ENCODE data around the gene IER3. TPM values are rescaled to one million over a fixed set of nuclear protein-coding genes. Genes with fewer than 3 reads are reported as not detected.
A peak's percentile ranks its signal among the peaks of the same experiment; 100 is the strongest.

Gene IER3
- total and polyA plus RNA-seq, 9 donors, result 9.7 to 221 (median 20.6) TPM

- intact Hi-C loops (cut with DNase I), result loop anchor here (10.0 kb wide), 3 partner anchors 78 to 328 kb away; partner anchors contain the start of gene DDR1 (in 2 of the 4)
- Histone ChIP-seq H3K9me3 (no peaks in the 10 kb centered on the region), H3K36me3 (no peaks in the 10 kb centered on the region), H3K27me3 (no peaks in the 10 kb centered on the region), H3K4me1 (ENCODE audit: insufficient read depth) (peaks cover 10% of the 10 kb centered on the region), H3K27ac (no peak overlapping the region), H3K4me3 (no peak overlapping the region)
- DNase-seq, result no peak
- WGBS, 3 donors, result 7 to 28% (median 9%) methylated on average over 1 of the region's 1 CpG
- TF ChIP-seq POLR2A (IDR thresholded peaks at IDR 0.05), result no peak
- TF ChIP-seq, protein P1, sequence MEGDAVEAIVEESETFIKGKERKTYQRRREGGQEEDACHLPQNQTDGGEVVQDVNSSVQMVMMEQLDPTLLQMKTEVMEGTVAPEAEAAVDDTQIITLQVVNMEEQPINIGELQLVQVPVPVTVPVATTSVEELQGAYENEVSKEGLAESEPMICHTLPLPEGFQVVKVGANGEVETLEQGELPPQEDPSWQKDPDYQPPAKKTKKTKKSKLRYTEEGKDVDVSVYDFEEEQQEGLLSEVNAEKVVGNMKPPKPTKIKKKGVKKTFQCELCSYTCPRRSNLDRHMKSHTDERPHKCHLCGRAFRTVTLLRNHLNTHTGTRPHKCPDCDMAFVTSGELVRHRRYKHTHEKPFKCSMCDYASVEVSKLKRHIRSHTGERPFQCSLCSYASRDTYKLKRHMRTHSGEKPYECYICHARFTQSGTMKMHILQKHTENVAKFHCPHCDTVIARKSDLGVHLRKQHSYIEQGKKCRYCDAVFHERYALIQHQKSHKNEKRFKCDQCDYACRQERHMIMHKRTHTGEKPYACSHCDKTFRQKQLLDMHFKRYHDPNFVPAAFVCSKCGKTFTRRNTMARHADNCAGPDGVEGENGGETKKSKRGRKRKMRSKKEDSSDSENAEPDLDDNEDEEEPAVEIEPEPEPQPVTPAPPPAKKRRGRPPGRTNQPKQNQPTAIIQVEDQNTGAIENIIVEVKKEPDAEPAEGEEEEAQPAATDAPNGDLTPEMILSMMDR (IDR thresholded peaks at IDR 0.05), result no peak
Observed at GRCh38 chr6:30747300-30747687, 2.9 kb upstream of the IER3 start.

DNA sequence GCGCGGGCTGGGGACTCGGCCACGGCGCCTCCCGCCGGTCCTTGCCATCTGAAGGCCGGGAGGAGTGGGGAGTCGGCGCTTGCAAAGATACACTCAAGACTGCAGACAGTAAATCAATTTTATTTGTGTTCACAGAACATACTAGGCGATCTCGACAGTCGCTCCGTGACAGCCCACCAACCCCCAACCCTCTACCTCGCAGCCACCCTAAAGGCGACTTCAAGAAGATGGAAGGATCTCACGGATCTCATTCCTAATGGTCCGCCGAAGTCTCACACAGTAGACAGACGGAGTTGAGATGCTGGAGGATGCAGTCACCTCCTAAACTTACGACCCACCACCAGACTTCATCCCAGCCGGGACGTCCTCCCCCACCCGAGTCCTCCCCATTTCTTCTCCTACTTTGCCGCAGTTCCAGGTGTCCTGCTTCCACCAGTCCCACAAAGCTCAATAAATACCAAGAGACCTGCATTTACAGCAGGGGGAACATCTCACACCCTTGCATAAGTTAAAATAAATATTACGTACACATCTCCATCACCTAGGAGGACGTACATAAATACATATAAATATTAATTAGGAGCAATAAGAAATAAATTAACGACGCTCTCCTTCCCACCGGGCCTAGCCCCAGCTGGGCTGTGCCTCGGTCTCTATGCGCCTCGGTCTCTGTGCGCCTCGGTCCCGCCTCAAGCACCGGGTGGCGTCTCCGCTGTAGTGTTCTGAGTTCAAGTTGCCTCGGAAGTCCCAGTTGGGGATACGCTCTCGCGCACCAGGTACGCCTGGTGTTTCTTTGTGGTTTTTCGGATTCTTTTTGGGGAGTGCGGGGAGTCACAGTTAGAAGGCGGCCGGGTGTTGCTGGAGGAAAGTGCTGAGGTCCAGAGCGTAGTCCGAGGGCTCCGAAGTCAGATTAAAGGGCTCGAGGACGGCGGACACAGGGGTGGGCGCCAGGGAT is 971 bp downstream of the IER3 start:
- H3K36me3 ChIP-seq, result no peaks in the 10 kb centered on the region
- peak in 4 of 5 donors; percentile 37 to 50 (median 42) for DNase-seq
- H3K4me1 ChIP-seq (ENCODE audit: insufficient read depth), result peaks cover 9% of the 10 kb centered on the region
- 4 to 7% (median 6%) methylated on average over 54 to 55 of the region's 55 CpGs for WGBS, 3 donors
- H3K4me3 ChIP-seq, result peak overlapping the region; percentile 60
- TF ChIP-seq EP300 (IDR thresholded peaks at IDR 0.05), result no peak
- peak overlapping the region; percentile 72 to 89 for H3K27ac ChIP-seq
- intact Hi-C loops (cut with DNase I), result loop anchor here (5.0 to 10.0 kb wide), 7 partner anchors 34 to 331 kb away; partner anchors contain the start of gene DDR1 (in 3 of the 4)
- H3K9me3 ChIP-seq, result no peaks in the 10 kb centered on the region
- H3K27me3 ChIP-seq, result no peaks in the 10 kb centered on the region

- Histone ChIP-seq H3K9me3 (no peaks in the 10 kb centered on the region), H3K36me3 (no peaks in the 10 kb centered on the region), H3K27me3 (no peaks in the 10 kb centered on the region), H3K4me3 (peak within 1 kb of the TSS; percentile 60), H3K4me1 (ENCODE audit: insufficient read depth) (peaks cover 9% of the 10 kb centered on the region), H3K27ac (peak within 1 kb of the TSS; percentile 72 to 89)
- TF ChIP-seq EP300 (IDR thresholded peaks at IDR 0.05), result no peak
- peak; percentile 55 for TF ChIP-seq POLR2A (IDR thresholded peaks at IDR 0.05)
- WGBS, 3 donors, result 0 to 1% (median 0%) methylated on average over 30 to 66 of the region's 66 CpGs
- intact Hi-C loops (cut with DNase I), result loop anchor here (5.0 to 10.0 kb wide), 7 partner anchors 35 to 332 kb away; partner anchors contain the start of gene DDR1 (in 3 of the 4)
- DNase-seq, result peak; percentile 92 to 94 (median 94)
Observed at GRCh38 chr6:30742316-30743098, 1.8 kb downstream of the IER3 start, which contains the start of gene FLOT1. TSS of gene FLOT1 (minus strand) at chr6:30742687. CDS start at chr6:30742189, 498 bp downstream.

DNA sequence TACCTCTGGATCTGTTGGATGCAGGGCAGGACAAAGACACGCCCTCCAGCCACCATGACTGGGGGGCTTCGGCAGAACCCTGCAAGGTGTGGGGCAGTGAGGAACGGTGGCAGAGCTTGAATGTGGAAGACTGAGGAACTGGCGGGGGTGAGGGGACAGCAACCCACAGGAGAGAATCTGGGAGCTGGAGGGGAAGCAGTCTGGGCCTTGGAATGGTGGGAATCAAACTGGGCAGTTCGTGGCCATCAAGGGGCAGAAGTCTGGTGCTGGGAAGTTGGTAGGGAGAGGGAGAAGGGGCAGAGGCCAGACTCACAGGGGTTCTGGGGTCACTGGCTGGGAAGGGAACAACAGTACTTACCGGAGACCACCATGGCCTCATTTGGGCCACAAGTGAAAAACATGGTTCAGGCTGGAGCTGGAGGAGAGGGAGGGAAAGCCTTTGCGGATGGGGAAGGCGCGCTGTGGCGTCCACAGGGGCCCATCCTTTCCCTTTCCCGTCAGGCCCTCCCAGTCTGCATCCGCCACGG is 2.5 kb downstream of the IER3 start:
- Histone ChIP-seq H3K4me3 (peak overlapping the region; percentile 60), H3K4me1 (ENCODE audit: insufficient read depth) (peaks cover 7% of the 10 kb centered on the region), H3K27me3 (no peaks in the 10 kb centered on the region), H3K9me3 (no peaks in the 10 kb centered on the region), H3K36me3 (no peaks in the 10 kb centered on the region), H3K27ac (peak overlapping the region; percentile 72 to 89)
- no peak for TF ChIP-seq POLR2A (IDR thresholded peaks at IDR 0.05)
- no peak for TF ChIP-seq EP300 (IDR thresholded peaks at IDR 0.05)
- TF ChIP-seq, protein P1 (IDR thresholded peaks at IDR 0.05), result no peak
- intact Hi-C loops (cut with DNase I), result loop anchor here (5.0 to 10.0 kb wide), 7 partner anchors 35 to 333 kb away; partner anchors contain the start of gene DDR1 (in 3 of the 4)
- no peak for DNase-seq
- 5 to 6% (median 6%) methylated on average over 13 of the region's 13 CpGs for WGBS, 3 donors

All from ovary (tissue), 9 donors.